ENCODE data around the gene AICDA. TPM values are rescaled to one million over a fixed set of nuclear protein-coding genes. Genes with fewer than 3 reads are reported as not detected.
"Not testable (repeated sequence)": the region's sequence is repeated elsewhere in the genome, so short reads cannot be mapped to it uniquely, and the experiment has no call there.

The AICDA gene
- total RNA-seq, 1 donor from 2014 or later: not detected

DNA sequence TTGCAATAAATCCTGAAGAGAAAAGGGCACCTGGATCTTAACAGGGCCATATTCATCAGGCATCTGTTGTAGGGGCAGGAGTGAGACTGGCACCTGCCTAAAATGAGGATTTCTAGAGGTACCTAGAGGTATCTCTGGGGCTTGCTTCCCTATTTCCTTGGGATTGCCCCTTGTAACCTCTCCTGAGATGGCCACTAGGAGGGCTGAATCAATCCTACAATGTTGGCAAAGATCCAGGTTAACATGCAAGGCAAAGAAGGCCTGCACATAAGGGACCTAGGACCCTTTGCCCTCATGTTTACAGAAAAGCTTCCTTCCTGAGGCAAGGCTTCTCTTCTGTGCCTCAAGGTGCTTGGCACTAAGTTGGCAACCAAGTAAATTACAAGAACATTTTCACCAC lies 46.1 kb downstream of the AICDA start:
- DNase-seq (ENCODE audit: low read depth): no peak
- H3K4me3 ChIP-seq (ENCODE audit: low read depth, low read length): no peak overlapping the region
- TF ChIP-seq, protein P1, sequence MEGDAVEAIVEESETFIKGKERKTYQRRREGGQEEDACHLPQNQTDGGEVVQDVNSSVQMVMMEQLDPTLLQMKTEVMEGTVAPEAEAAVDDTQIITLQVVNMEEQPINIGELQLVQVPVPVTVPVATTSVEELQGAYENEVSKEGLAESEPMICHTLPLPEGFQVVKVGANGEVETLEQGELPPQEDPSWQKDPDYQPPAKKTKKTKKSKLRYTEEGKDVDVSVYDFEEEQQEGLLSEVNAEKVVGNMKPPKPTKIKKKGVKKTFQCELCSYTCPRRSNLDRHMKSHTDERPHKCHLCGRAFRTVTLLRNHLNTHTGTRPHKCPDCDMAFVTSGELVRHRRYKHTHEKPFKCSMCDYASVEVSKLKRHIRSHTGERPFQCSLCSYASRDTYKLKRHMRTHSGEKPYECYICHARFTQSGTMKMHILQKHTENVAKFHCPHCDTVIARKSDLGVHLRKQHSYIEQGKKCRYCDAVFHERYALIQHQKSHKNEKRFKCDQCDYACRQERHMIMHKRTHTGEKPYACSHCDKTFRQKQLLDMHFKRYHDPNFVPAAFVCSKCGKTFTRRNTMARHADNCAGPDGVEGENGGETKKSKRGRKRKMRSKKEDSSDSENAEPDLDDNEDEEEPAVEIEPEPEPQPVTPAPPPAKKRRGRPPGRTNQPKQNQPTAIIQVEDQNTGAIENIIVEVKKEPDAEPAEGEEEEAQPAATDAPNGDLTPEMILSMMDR (conservative IDR thresholded peaks at IDR 0.05; ENCODE audit: low read depth, low read length): peak; percentile 23

- H3K4me3 ChIP-seq (ENCODE audit: low read depth, low read length); DNase-seq (ENCODE audit: low read depth): not testable (repeated sequence)
Measured at GRCh38 chr12:8566052-8566451, 46.6 kb downstream of the AICDA start.

DNA sequence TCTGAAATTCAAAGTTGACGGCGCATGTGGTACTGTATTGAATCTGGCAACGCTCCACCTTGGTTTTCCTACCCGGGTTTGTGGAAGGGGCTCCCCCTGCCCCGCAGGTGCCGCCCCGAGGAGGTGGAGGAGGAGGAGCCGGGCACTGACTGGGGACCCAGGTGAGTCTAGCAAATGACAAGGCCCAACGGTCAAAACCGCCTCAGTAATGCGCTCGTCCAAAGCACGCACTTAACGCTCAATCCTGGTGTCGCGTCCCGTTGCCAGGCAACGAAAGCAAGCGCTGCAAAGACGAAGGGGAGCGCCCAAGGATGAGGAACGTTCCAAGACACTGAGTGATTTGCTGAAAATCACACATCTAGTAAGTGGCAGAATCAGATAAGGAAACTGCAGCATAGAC lies 48.0 kb downstream of the AICDA start:
- DNase-seq (ENCODE audit: low read depth): no peak
- TF ChIP-seq, protein P1 (conservative IDR thresholded peaks at IDR 0.05; ENCODE audit: low read depth, low read length): no peak
- H3K4me3 ChIP-seq (ENCODE audit: low read depth, low read length): no peak overlapping the region

DNA sequence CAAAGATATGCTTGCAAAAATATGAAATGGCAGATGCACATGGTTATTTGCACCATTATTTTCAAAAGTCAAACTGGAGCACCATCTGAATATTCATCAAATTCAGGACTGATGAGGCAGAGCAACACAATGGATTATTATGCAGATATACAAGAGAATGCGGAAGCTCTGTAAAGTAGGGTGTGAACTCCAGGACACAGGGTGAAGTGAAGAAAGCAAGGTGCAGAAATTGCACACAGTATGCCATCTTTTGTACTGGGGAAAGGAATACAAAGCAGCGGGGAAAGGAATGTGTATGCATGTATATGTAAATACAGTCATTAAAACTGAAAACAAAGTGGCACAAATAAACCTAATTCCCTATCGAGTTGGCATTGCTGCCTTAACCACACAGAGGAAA lies 49.3 kb downstream of the AICDA start:
- no peak overlapping the region for H3K4me3 ChIP-seq (ENCODE audit: low read depth, low read length)
- no peak for DNase-seq (ENCODE audit: low read depth)
- TF ChIP-seq, protein P1 (conservative IDR thresholded peaks at IDR 0.05; ENCODE audit: low read depth, low read length): no peak

- H3K4me3 ChIP-seq (ENCODE audit: low read depth, low read length): no peak overlapping the region
- TF ChIP-seq, protein P1 (conservative IDR thresholded peaks at IDR 0.05; ENCODE audit: low read depth, low read length): peak; percentile 8
- no peak for DNase-seq (ENCODE audit: low read depth)
Measured at GRCh38 chr12:8562310-8562709, 50.3 kb downstream of the AICDA start.

GRCh38 chr12:8561011-8561410 lies 51.6 kb downstream of the AICDA start:
- no peak for DNase-seq (ENCODE audit: low read depth)
- H3K4me3 ChIP-seq (ENCODE audit: low read depth, low read length): no peak overlapping the region
- TF ChIP-seq, protein P1 (conservative IDR thresholded peaks at IDR 0.05; ENCODE audit: low read depth, low read length): no peak

- TF ChIP-seq, protein P1 (conservative IDR thresholded peaks at IDR 0.05; ENCODE audit: low read depth, low read length): no peak
- no peak overlapping the region for H3K4me3 ChIP-seq (ENCODE audit: low read depth, low read length)
- no peak for DNase-seq (ENCODE audit: low read depth)
Measured at GRCh38 chr12:8559676-8560075, 53.0 kb downstream of the AICDA start.
